K562 treated with DMSO at 1 percent for 12 hours (cell line): ENCODE results near the gene RFK. TPM values are rescaled to one million over a fixed set of nuclear protein-coding genes. Genes with fewer than 3 reads are reported as not detected.

ENCODE experiments used
- total RNA-seq: library from RNA; unstranded; fragments of 300-600 nt; gene quantifications from 2 replicates; pipeline ENCODE4 v1.2.3, GENCODE V29; 2022; ENCODE audit not compliant: insufficient read depth

RFK gene
- total RNA-seq = 17.8 and 41.5 TPM in 2 replicates

DNA sequence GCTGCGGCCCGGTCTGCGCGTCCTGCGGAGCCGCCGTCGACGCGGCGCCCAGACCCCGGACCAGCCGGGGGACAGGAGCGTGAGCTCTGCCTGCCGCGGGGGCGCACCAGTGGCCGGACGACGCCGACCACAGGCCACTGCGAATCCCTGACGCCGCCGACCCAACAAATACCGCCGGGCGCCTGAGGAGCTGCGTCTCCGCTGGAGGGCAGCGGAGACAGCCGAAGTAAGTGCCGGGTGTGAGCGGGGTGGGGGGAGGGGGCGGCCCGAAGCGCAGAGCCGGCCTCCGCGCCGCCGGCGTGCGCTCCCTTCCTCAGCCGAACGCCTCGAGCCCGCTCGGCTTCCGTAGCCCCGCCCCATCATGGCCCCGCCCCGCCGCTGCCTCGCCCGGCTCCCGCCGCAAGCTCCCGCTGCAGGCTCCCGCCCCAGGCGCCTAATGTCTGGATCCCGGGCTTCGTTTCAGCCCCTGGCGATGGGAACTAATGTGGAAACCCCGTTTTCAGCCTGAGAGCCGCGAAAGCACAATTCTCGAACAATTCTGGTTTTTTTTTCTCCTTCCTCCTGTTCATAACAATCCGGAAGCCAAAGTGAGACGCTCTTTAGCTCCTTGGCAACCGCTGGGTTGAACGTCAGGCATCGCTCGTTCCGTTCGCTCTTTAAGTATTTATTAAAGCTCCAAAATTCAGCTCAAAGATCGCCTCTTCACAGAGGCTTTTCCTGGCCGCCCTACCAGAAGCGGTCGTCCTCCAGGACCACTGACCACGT is at the start of gene RFK:
Gene RFK (minus strand): TSS at position 232 of the 765 bp plus-strand sequence. CDS start 255 bp downstream, outside the sequence.

Other genes with a start within 250 kb of the RFK start
- gene GCNT1, start 64.8 kb upstream of the RFK start, total RNA-seq = 0.41 TPM in 1 of 2 replicates, not detected in the other